Stomach (tissue), 9 donors: ENCODE measurements around the gene WNK1. TPM values are rescaled to one million over a fixed set of nuclear protein-coding genes. Genes with fewer than 3 reads are reported as not detected.

Source experiments
- DNase-seq, 2 donors: peaks; one replicate each; pipeline versions ENCODE4 v3.0.0 to v3.0.0-alpha.2; 2013 to 2019
- H3K27ac ChIP-seq, 5 donors: fragments of 200-600 bp in 4 of 5; sonication (generic) in 4 of 5; one replicate each; pipeline ENCODE4 v1.5.1; 2013 to 2019; ENCODE audit warnings: mild to moderate bottlenecking in 1 of 5, moderate library complexity in 1 of 5
- H3K27me3 ChIP-seq, 3 donors: fragments of 200-600 bp; sonication (generic); one replicate each; pipeline ENCODE4 v1.5.1; 2017 to 2019; ENCODE audit warnings: mixed run types in 1 of 3
- H3K36me3 ChIP-seq, 4 donors: fragments of 200-600 bp; sonication (generic); 1 replicate in 3 of 4; 2 replicates in 1 of 4; pipeline ENCODE4 v1.5.1; 2016 to 2019
- H3K4me1 ChIP-seq, 4 donors: fragments of 200-600 bp; sonication (generic); one replicate each; pipeline ENCODE4 v1.5.1; 2016 to 2019
- H3K4me3 ChIP-seq, 4 donors: fragments of 200-600 bp; sonication (generic) in 3 of 4; one replicate each; pipeline ENCODE4 v1.5.1; 2016 to 2019; ENCODE audit warnings: mild to moderate bottlenecking in 1 of 4
- H3K9me3 ChIP-seq, 4 donors: fragments of 200-600 bp; sonication (generic); one replicate each; pipeline ENCODE4 v1.5.1; 2016 to 2019
- EP300 ChIP-seq: sonication (generic); formaldehyde crosslinking; IDR thresholded peaks from one replicate; pipeline ENCODE4 v1.6.1; 2017; ENCODE audit warnings: antibody characterized with exemption
- POLR2A ChIP-seq, 4 donors: fragments of 450-650 bp; IDR thresholded peaks; one replicate each; pipeline ENCODE4 v1.6.1; 2016; ENCODE audit warnings: antibody characterized with exemption in 4 of 4, control low read depth in 2 of 4, mild to moderate bottlenecking in 1 of 4, moderate library complexity in 1 of 4
- POLR2AphosphoS5 ChIP-seq, 3 donors: sonication (generic); formaldehyde crosslinking; IDR thresholded peaks; one replicate each; pipeline ENCODE4 v1.6.1; 2016; ENCODE audit warnings: antibody characterized with exemption in 3 of 3
- WGBS, 5 donors: extraction: QIAGEN DNeasy Blood & Tissue Kit in 3 of 5; methylation state at CpG; one replicate each; pipeline versions ENCODE4 v1.1.5 to v1.1.7; 2013 to 2018; 5-methylcytosine and 5-hydroxymethylcytosine counted together
- intact Hi-C: fragments of 100-400 bp; cut with DNase I; formaldehyde crosslinking; loops from one replicate; pipeline ENCODE4 v1.15.1; 2023; ENCODE audit warnings: low total_unique reads
- polyA plus RNA-seq, 3 donors: library from polyadenylated mRNA; stranded (reverse); fragments of 200-250 nt; gene quantifications; one replicate each; pipeline ENCODE4 v1.2.3, GENCODE V29; 2013
- total RNA-seq, 5 donors: library from RNA; depleted of rRNA; stranded (reverse); fragments of >200 nt; gene quantifications; one replicate each; pipeline versions ENCODE4 v1.1.0 to v1.2.3, GENCODE V29; 2014 to 2016
- TF ChIP-seq, protein P1 (sequence below), 7 experiments: fragments of 450-650 bp in 4 of 7; fragments of 200-600 bp in 3 of 7; sonication (generic) in 3 of 7; IDR thresholded peaks; one replicate each; pipeline ENCODE4 v1.5.1; 2016 to 2019; ENCODE audit warnings: antibody characterized with exemption in 7 of 7, control low read depth in 2 of 7, mild to moderate bottlenecking in 1 of 7
- donor health status: healthy with polysubstance abuse.
- donor health status: Bipolar disorder and iron deficiency.
- donor health status: healthy.

Gene WNK1
- total and polyA plus RNA-seq, 8 donors, result 13.2 to 192 (median 84.5) TPM

DNA sequence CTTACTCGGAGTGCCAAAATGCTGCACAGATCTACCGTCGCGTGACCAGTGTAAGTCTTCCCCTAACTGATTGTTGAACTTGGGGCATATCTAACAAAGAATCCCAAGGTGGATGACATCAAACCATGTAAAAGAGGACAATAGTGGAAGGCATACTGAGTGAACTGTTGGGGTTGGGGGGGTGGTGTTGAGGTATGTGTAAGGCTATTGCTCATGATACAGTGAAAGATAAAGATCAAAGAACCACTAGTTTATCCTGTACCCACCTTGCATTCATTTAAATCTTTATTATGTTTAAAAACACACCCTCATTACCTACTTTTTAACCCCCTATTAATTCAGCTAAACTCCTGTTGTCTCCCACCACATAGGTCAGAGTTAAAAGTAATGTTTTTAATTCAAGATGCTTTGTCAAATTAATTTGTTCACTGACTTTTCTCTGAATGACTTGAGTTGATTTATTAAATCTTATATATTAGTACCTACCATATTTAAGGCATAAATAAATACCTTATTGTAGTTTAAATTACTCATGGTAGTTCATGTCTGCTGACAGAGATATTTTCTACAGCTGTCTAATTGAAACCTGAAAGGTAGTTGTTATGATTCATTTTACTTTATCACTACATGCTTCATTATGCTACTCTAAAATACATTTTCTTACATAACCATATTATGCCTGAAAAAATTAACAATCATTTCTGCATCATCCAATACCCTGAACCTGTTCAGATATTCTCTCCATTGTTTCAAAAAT lies 77.9 kb downstream of the WNK1 start:
- no peak for DNase-seq
- intact Hi-C loops, result no loop called here
- Histone ChIP-seq H3K27ac (no peak overlapping the region), H3K4me1 (peaks cover 0 to 28% (median 6%) of the 10 kb centered on the region in 4 donors), H3K9me3 (no peaks in the 10 kb centered on the region), H3K27me3 (no peaks in the 10 kb centered on the region), H3K4me3 (no peak overlapping the region), H3K36me3 (peaks cover 13 to 67% (median 60%) of the 10 kb centered on the region in 4 donors)
- 98 to 100% (median 99%) methylated on average over 4 of the region's 4 CpGs for WGBS, 5 donors
- TF ChIP-seq, protein P1, sequence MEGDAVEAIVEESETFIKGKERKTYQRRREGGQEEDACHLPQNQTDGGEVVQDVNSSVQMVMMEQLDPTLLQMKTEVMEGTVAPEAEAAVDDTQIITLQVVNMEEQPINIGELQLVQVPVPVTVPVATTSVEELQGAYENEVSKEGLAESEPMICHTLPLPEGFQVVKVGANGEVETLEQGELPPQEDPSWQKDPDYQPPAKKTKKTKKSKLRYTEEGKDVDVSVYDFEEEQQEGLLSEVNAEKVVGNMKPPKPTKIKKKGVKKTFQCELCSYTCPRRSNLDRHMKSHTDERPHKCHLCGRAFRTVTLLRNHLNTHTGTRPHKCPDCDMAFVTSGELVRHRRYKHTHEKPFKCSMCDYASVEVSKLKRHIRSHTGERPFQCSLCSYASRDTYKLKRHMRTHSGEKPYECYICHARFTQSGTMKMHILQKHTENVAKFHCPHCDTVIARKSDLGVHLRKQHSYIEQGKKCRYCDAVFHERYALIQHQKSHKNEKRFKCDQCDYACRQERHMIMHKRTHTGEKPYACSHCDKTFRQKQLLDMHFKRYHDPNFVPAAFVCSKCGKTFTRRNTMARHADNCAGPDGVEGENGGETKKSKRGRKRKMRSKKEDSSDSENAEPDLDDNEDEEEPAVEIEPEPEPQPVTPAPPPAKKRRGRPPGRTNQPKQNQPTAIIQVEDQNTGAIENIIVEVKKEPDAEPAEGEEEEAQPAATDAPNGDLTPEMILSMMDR (IDR thresholded peaks at IDR 0.05), result no peak
- TF ChIP-seq EP300 (no peak), POLR2A (IDR thresholded peaks at IDR 0.05) (no peak), POLR2AphosphoS5 (IDR thresholded peaks at IDR 0.05) (no peak)

DNA sequence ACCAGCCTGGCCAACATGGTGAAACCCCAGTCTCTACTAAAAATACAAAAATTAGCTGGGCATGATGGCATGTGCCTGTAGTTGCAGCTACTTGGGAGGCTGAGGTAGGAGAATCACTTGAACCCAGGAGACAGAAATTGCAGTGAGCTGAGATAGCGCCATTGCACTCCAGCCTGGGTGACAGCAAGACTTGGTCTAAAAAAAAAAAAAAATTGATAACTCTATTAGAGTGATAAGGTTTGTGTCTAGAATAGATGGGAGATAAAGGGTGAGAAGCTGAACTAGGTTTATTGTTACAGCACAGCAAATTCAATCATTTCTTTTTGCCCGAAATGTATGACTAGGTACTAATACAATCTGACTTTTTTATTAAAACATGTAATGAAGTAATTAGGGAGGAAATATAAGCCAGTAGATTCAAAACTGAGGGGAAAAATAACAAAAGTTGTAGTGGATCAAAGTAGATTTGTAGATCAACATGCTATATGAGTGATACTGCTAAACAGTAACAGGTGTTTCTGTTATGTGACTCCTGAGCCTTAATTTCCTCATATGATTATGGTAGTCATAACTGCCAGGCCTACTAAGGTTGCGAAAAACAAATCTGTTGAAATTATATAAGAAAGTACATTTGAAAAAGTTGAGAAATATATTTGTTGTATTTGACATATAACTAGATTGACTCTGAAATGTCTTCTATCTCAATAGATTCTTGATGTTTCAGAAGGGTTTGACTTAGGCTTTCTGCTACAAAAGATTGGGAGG lies 83.6 kb downstream of the WNK1 start:
- H3K27me3 ChIP-seq, result no peaks in the 10 kb centered on the region
- no peak overlapping the region for H3K27ac ChIP-seq
- H3K4me1 ChIP-seq, result peaks cover 0 to 13% (median 0%) of the 10 kb centered on the region in 4 donors
- H3K36me3 ChIP-seq, result peaks cover 6 to 41% (median 24%) of the 10 kb centered on the region in 4 donors
- no peak for DNase-seq
- TF ChIP-seq EP300, result no peak
- TF ChIP-seq POLR2A (IDR thresholded peaks at IDR 0.05), result no peak
- no peak for TF ChIP-seq POLR2AphosphoS5 (IDR thresholded peaks at IDR 0.05)
- TF ChIP-seq, protein P1 (IDR thresholded peaks at IDR 0.05), result no peak
- H3K9me3 ChIP-seq, result no peaks in the 10 kb centered on the region
- no peak overlapping the region for H3K4me3 ChIP-seq
- WGBS, 5 donors, result 92 to 100% (median 95%) methylated on average over 3 of the region's 3 CpGs
- intact Hi-C loops, result no loop called here

DNA sequence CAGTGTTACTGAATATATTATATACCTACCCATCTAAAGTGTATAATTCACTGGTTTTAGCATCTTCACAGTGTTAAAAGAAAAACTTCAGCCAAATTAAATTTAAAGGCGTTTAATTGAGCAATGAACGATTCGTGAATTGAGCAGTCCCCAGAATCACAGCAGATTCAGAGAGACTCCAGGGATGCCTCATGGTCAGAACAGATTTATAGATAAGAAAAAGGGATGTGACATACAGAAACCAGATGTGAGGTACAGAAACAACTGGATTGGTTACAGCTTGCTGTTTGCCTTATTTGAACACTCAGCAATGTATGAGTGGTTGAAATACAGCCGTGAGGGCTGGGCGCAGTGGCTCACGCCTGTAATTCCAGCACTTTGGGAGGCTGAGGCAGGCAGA lies 84.6 kb downstream of the WNK1 start:
- whole genome bisulfite sequencing, 5 donors, result 95 to 98% (median 95%) methylated on average over 6 of the region's 6 CpGs
- Histone ChIP-seq H3K4me1 (peaks cover 0 to 13% (median 0%) of the 10 kb centered on the region in 4 donors), H3K36me3 (peaks cover 6 to 39% (median 19%) of the 10 kb centered on the region in 4 donors), H3K4me3 (no peak overlapping the region), H3K27ac (no peak overlapping the region), H3K27me3 (no peaks in the 10 kb centered on the region), H3K9me3 (no peaks in the 10 kb centered on the region)
- no peak for DNase-seq
- TF ChIP-seq, protein P1 (IDR thresholded peaks at IDR 0.05), result no peak
- no peak for TF ChIP-seq EP300
- TF ChIP-seq POLR2A (IDR thresholded peaks at IDR 0.05), result no peak
- no peak for TF ChIP-seq POLR2AphosphoS5 (IDR thresholded peaks at IDR 0.05)
- intact Hi-C loops, result no loop called here

DNA sequence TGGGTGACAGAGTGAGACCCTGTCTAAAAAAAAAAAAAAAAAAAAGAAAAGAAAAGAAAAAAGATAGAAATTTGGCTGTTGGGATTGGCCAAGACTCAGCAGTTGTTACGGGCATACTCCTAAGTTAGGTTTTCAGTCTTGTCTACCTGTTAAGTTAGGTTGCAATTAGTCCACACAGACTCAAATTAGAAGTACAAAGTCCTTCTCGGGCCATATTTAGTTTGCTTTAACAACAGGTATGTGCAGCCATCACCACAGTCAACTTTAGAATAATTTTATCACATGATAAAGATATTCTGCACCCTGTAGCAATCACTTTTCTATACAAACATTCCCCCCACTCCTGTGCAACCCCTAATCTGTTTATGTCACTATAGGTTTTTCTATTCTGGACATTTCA lies 85.2 kb downstream of the WNK1 start:
- TF ChIP-seq POLR2AphosphoS5 (IDR thresholded peaks at IDR 0.05) (no peak), EP300 (no peak), POLR2A (IDR thresholded peaks at IDR 0.05) (no peak)
- TF ChIP-seq, protein P1 (IDR thresholded peaks at IDR 0.05), result no peak
- Histone ChIP-seq H3K4me1 (peaks cover 0 to 13% (median 0%) of the 10 kb centered on the region in 4 donors), H3K36me3 (peaks cover 6 to 39% (median 16%) of the 10 kb centered on the region in 4 donors), H3K9me3 (no peaks in the 10 kb centered on the region), H3K4me3 (no peak overlapping the region), H3K27me3 (no peaks in the 10 kb centered on the region), H3K27ac (no peak overlapping the region)
- intact Hi-C loops, result no loop called here
- WGBS, 5 donors, result 65 to 85% (median 73%) methylated on average over 2 of the region's 2 CpGs
- DNase-seq, result no peak
